Measurements from ENCODE around the gene ANKRD37.

The ANKRD37 gene

DNA sequence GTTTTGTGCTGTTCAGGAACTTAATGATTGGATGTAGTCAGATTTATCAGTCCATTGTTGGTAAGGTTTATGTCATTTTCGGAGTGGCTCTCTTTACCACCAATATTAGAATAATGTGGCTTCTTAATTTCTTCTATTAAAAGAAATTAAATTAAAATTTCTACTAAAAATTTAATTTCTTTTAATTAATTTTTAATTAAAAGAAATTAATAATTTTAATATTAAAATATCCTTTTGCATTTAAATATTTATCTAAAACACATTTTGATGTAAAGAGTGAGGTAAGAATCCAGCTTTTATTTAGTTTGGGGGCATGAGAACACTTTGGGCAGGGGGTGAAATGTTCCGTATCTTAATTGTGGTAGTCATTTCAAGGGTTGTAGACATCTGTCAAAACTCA, 44.8 kb downstream of the ANKRD37 start:
- H3K27me3 ChIP-seq (ENCODE audit: insufficient read depth, poor library complexity, severe bottlenecking) = peaks cover 8% of the 10 kb centered on the region
- TF ChIP-seq, protein P1, sequence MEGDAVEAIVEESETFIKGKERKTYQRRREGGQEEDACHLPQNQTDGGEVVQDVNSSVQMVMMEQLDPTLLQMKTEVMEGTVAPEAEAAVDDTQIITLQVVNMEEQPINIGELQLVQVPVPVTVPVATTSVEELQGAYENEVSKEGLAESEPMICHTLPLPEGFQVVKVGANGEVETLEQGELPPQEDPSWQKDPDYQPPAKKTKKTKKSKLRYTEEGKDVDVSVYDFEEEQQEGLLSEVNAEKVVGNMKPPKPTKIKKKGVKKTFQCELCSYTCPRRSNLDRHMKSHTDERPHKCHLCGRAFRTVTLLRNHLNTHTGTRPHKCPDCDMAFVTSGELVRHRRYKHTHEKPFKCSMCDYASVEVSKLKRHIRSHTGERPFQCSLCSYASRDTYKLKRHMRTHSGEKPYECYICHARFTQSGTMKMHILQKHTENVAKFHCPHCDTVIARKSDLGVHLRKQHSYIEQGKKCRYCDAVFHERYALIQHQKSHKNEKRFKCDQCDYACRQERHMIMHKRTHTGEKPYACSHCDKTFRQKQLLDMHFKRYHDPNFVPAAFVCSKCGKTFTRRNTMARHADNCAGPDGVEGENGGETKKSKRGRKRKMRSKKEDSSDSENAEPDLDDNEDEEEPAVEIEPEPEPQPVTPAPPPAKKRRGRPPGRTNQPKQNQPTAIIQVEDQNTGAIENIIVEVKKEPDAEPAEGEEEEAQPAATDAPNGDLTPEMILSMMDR (IDR thresholded peaks at IDR 0.05; ENCODE audit: insufficient read depth, low read length) = no peak
- TF ChIP-seq GABPA (IDR thresholded peaks at IDR 0.05; ENCODE audit: low read depth) (no peak), POLR2AphosphoS5 (IDR thresholded peaks at IDR 0.05; ENCODE audit: low read depth) (no peak), SPI1 (IDR thresholded peaks at IDR 0.05; ENCODE audit: borderline replicate concordance, low read depth) (no peak)
- TF ChIP-seq, protein P2, sequence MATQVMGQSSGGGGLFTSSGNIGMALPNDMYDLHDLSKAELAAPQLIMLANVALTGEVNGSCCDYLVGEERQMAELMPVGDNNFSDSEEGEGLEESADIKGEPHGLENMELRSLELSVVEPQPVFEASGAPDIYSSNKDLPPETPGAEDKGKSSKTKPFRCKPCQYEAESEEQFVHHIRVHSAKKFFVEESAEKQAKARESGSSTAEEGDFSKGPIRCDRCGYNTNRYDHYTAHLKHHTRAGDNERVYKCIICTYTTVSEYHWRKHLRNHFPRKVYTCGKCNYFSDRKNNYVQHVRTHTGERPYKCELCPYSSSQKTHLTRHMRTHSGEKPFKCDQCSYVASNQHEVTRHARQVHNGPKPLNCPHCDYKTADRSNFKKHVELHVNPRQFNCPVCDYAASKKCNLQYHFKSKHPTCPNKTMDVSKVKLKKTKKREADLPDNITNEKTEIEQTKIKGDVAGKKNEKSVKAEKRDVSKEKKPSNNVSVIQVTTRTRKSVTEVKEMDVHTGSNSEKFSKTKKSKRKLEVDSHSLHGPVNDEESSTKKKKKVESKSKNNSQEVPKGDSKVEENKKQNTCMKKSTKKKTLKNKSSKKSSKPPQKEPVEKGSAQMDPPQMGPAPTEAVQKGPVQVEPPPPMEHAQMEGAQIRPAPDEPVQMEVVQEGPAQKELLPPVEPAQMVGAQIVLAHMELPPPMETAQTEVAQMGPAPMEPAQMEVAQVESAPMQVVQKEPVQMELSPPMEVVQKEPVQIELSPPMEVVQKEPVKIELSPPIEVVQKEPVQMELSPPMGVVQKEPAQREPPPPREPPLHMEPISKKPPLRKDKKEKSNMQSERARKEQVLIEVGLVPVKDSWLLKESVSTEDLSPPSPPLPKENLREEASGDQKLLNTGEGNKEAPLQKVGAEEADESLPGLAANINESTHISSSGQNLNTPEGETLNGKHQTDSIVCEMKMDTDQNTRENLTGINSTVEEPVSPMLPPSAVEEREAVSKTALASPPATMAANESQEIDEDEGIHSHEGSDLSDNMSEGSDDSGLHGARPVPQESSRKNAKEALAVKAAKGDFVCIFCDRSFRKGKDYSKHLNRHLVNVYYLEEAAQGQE (IDR thresholded peaks at IDR 0.05; ENCODE audit: insufficient replicate concordance, low read depth) = no peak
- DNase-seq (ENCODE audit: low read depth in 1 of 2, low spot score in 1 of 2) = no peak
- H3K4me3 ChIP-seq (replicated peaks; ENCODE audit: insufficient read depth, low read length) = no peak overlapping the region
- H3K27ac ChIP-seq (replicated peaks) = no peak overlapping the region

DNA sequence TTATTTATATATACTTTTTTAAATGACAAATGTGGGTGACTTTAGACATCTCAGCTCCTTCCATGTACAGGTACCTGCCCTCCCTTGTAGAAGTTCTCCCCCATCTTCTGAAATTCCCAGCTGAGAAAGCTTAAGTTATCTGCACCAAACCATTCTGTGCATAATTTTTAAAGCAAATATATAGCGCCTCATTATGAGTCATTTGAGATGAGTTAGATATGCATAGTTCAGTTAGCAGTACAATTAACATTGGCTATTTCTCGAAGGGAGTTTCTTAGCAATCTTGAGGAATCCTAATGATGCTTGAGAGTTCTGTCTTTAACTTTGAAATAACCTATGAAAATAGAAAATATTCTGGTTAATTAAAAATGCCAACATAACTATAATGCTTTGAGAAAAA, 48.6 kb downstream of the ANKRD37 start:
- H3K27ac ChIP-seq (replicated peaks) = no peak overlapping the region
- no peak for DNase-seq (ENCODE audit: low read depth in 1 of 2, low spot score in 1 of 2)
- H3K4me3 ChIP-seq (replicated peaks; ENCODE audit: insufficient read depth, low read length) = no peak overlapping the region
- peaks cover 3% of the 10 kb centered on the region for H3K27me3 ChIP-seq (ENCODE audit: insufficient read depth, poor library complexity, severe bottlenecking)
- TF ChIP-seq, protein P1 (IDR thresholded peaks at IDR 0.05; ENCODE audit: insufficient read depth, low read length) = no peak
- TF ChIP-seq POLR2AphosphoS5 (IDR thresholded peaks at IDR 0.05; ENCODE audit: low read depth) = no peak
- TF ChIP-seq, protein P2 (IDR thresholded peaks at IDR 0.05; ENCODE audit: insufficient replicate concordance, low read depth) = no peak
- no peak for TF ChIP-seq SPI1 (IDR thresholded peaks at IDR 0.05; ENCODE audit: borderline replicate concordance, low read depth)
- TF ChIP-seq GABPA (IDR thresholded peaks at IDR 0.05; ENCODE audit: low read depth) = no peak
